NB4 (cell line): ENCODE measurements around the gene CAPSL.

Experiments used
- POLR2A ChIP-seq: IDR thresholded peaks from 2 replicates; pipeline ENCODE4 v1.6.1; 2011; ENCODE audit warnings: mild to moderate bottlenecking; ENCODE audit not compliant: insufficient read length; ENCODE audit errors: extremely low read depth
- TF ChIP-seq, protein P1 (sequence below): IDR thresholded peaks from one replicate; pipeline ENCODE4 v1.5.1; 2012; ENCODE audit warnings: low read depth, low read length

DNA sequence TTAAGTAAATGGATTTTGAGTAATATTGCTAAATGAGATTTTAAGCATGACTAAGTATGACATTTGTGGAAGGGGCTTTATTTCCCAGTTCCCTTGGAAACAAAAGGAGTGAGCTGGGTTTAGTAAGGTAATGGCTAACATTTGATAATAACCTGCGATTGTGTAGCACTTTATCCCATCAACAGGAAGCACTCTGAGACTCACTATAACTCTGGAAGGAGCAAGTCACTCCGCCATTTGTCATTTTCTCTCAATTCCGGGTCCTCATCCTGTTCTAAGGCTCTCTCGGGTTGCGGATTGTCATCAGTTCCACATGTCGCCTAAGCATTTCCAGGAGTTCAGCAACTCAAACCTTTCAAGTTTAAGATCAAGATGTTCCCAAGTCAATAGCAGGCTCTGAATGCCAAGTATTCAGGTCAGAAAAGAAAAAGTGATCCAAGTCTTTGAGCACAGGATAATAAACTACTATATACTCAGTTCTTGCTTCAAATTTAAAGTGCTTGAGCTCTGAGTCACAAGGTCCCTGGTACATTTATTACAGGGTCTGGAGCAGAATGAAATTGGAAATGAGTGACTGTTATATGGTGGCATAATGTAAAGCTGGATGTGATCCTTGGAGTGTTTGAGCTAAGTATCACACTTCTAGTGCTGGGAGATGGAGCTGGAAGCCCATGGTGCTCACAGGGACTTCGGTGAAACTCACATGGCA, 39.3 kb downstream of the CAPSL start:
- TF ChIP-seq, protein P1, sequence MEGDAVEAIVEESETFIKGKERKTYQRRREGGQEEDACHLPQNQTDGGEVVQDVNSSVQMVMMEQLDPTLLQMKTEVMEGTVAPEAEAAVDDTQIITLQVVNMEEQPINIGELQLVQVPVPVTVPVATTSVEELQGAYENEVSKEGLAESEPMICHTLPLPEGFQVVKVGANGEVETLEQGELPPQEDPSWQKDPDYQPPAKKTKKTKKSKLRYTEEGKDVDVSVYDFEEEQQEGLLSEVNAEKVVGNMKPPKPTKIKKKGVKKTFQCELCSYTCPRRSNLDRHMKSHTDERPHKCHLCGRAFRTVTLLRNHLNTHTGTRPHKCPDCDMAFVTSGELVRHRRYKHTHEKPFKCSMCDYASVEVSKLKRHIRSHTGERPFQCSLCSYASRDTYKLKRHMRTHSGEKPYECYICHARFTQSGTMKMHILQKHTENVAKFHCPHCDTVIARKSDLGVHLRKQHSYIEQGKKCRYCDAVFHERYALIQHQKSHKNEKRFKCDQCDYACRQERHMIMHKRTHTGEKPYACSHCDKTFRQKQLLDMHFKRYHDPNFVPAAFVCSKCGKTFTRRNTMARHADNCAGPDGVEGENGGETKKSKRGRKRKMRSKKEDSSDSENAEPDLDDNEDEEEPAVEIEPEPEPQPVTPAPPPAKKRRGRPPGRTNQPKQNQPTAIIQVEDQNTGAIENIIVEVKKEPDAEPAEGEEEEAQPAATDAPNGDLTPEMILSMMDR, result no peak
- TF ChIP-seq POLR2A, result no peak
